Measurements from ENCODE around the gene LIMK1.

- TF ChIP-seq CTCF (IDR thresholded peaks at IDR 0.05; ENCODE audit: low read length), result no peak
- TF ChIP-seq EZH2 (optimal IDR thresholded peaks at IDR 0.05; ENCODE audit: low read depth, low read length), result no peak
Measured at GRCh38 chr7:74084722-74085578, 1.3 kb downstream of the LIMK1 start.
